GM20431 (cell line): ENCODE data around the gene TUBB2A.
"Not testable (repeated sequence)": the region's sequence is repeated elsewhere in the genome, so short reads cannot be mapped to it uniquely, and the experiment has no call there.

Experiments
- in situ Hi-C: fragments of 300-500 bp; cut with MseI, MboI; formaldehyde crosslinking; loops from one replicate; pipeline ENCODE4 v1.15.0; 2020; ENCODE audit warnings: low sequenced_read_pairs; ENCODE audit not compliant: unreplicated experiment

TUBB2A gene

DNA sequence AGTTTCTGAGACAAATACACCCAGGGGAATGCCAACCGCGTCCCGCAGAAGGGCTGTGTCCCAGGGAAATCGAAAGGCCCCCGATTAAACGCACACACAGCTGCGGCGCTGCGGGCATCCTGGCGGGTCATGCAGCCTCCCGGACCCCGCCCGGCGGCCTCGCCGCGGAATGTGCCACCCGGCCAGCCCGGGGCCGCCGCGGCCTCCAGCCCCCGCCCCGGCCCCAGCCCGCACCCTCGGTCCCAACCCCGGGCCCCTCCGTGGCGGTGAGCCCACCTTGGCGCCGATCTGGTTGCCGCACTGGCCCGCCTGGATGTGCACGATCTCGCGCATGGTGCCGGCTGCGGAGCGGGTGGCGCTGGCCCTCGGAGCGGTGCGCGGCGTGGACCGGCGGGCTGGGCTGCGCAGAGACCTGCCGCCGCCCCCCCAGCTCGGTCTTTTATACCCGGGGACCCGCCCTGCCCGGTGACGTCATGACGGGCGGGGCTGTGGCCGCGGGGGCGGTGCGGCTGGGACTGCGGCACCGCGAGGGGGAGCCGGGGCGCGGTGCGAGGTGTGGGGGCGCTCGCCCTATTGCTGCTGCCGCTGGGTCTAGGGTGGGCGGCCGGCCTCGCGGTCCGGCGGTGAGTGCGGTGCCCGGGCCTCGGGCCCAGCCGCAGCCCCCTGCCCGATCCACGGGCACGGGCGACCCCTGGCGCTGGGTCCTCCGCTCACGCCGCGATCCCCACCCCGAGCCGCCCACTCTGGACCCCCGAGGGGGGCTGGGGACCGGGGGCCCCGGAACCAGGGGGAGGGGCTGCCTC is at the start of gene TUBB2A:
TSS of gene TUBB2A (minus strand) at position 414 of the 803 bp plus-strand sequence. CDS start at position 333, 81 bp downstream.
- in situ Hi-C loops, result no loop called here

DNA sequence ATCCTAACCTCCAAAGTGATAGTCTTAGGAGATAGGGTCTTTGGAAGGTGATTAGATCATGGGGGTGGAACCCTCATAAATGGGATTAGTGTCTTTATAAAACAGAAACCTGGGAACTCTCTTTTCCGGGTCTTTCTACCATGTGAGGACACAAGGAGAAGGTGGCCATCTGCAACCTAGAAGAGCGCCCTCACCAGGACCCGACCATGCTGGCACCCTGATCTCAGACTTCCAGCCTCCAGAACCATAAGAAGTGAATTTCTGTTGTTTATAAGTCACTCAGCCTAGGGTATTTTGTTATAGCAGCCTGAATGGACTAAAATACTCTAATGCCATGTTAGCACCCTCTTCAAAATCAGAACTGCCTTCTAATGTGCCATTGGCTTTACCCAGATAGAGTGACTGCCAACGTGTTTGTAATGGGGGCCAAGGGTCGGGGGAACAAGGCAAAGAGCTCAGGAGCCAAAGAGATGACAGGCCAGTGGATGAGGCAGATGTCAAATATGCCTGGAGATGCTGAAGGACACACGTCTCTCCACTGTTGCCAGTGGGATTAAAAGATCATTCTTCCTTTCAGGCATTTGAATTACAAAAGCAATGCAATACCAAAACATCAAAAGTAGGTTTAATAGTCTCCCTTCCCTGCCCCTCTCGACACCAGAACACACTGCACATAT is 49.1 kb upstream of the TUBB2A start:
- in situ Hi-C loops, result no loop called here

DNA sequence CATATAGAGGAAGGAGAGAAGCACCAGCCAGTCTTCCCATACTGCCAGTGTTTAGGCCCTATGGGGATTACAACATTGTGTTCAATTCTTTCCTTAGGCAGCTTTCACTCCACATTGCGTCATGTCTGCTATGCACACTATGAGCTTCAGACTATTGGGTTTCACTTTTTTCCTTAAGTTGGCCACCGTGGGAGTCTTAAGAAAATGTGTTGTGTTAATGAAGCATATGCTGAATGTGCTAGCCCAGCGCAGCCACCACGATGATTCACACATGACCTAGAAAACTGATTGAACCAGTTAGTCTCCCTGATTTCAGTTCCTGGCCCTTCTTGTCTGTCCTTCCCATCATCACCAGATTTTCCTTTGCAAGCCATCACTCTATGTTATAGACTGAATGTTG is 48.6 kb upstream of the TUBB2A start:
- in situ Hi-C loops, result no loop called here

DNA sequence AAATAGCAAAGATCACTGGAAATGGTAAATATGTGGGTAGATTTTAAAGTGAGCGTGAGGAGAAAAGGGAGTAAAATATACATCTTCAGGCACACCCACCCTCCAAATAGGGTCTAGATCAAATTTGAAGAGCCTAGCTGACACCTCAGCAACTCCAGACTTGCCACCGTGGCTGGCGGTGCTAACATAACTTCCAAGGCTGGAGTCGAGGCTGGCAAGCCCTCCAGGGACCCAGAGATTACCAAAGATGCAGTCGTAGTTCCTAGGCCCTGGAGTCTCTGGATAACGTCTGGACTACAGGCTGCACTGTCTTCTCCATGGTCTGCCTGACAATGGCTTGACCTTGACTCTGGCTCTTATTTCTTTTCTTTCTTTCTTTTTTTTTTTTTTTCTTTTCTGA is 47.6 kb upstream of the TUBB2A start:
- in situ Hi-C loops, result no loop called here

DNA sequence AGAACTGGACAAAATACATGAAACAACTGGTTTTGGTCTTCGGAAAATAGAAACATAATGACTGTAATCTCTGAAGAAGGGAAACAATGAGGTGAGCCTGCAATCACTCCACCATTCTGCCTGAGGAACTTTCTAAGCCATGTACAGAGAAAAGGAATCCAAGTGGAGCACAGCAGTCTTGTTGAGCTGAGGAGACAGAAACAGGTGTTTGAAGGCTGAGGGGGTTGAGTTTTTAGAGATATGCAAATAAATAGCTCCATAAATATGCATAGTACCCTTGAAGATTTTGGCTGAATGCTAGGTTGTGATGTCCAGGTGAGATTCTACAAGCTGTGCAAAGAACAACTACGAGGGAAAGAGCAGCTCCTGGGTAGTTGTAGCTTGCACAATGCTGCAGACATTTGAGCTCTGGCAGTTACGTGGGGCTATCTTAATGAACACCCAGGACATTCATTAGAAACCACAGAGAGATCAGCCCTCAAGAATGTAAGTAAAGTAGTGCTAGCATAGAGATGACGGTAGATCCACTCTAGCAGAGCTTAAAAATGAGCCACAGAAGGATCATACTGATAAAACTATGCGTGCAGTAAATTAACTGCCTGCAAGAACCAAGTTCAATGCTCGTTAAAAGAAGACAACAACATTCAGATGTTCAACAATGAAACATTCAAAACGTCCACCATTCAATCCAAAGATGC is 45.8 kb upstream of the TUBB2A start:
- in situ Hi-C loops, result no loop called here

DNA sequence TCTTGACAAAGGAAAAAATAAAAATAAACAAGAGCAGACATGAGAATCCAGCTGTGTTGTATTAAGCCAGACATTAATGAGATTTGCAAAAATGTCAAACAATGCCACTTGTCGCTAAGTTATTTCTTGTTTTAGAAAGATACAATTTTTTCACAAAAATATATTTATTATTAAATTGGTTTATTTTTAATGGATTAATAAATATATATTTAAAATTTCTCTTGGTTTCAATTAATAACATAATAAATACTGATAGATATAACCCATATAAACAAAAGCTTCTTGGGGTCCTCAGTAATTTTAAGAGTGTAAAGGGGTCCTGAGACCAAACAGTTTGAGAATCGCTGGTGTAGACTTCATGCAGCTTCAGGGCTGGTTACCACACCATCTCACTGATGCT is 44.0 kb upstream of the TUBB2A start:
- in situ Hi-C loops, result no loop called here

DNA sequence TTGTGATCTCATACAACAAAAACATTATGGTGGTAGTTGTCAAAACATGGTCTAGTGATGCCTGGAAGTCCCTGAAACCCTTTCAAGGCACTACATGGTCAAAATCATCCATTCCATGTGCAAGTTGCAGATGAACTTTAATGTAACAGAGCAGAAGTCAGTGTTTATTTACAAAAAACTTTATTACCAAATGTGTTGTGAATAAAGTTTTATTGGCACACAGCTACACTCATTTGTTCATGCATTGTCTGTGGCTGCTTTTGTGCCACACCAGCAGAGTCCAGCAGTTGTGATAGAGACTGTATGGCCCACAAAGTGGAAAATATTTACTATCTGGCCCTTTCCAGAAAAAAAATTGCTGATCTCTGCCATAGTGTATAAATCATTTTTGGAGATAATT is 43.3 kb upstream of the TUBB2A start:
- in situ Hi-C loops, result no loop called here

DNA sequence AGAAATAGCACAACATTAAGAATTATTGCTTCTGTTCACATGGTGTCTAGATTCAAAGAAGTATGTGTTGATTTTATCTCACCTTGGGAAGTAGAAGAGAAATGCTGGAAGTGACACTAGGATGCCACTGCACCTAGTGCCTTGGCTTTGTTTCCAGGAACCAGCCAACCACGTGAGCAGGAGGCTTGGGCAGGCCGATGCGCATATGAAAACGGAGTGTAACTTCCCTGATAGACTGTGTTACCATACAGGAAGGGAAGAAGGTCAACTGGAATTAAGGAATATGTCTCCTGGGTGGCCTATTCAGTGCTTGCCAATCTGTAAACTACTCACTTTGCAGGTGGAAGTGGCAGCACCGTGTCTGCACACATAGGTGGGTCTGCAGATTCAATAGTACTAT is 42.0 kb upstream of the TUBB2A start:
- in situ Hi-C loops, result no loop called here

DNA sequence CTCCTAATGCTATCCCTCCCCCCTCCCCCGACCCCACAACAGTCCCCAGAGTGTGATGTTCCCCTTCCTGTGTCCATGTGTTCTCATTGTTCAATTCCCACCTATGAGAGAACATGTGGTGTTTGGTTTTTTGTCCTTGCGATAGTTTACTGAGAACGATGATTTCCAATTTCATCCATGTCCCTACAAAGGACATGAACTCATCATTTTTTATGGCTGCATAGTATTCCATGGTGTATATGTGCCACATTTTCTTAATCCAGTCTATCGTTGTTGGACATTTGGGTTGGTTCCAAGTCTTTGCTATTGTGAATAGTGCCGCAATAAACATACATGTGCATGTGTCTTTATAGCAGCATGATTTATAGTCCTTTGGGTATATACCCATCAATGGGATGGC is 40.4 kb upstream of the TUBB2A start:
- in situ Hi-C loops, result not testable (repeated sequence)

DNA sequence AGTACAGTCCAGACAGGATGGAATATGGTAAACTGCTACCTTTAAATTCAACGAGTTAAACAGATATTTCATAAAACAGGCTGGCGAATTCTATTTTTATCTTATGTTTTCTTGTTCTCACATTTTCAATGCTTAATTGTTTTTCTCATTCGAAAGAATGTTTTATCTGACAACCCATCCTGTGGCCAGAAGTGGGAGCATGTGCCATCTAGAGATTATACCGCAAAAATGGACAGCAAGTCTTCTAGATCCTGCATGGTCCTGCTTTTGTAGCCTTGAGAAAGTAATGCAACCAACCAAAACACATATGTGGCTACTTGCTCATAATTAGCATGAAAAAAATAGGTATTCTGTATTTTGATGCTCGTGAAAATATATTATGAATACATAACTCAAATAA is 39.4 kb upstream of the TUBB2A start:
- in situ Hi-C loops, result no loop called here

DNA sequence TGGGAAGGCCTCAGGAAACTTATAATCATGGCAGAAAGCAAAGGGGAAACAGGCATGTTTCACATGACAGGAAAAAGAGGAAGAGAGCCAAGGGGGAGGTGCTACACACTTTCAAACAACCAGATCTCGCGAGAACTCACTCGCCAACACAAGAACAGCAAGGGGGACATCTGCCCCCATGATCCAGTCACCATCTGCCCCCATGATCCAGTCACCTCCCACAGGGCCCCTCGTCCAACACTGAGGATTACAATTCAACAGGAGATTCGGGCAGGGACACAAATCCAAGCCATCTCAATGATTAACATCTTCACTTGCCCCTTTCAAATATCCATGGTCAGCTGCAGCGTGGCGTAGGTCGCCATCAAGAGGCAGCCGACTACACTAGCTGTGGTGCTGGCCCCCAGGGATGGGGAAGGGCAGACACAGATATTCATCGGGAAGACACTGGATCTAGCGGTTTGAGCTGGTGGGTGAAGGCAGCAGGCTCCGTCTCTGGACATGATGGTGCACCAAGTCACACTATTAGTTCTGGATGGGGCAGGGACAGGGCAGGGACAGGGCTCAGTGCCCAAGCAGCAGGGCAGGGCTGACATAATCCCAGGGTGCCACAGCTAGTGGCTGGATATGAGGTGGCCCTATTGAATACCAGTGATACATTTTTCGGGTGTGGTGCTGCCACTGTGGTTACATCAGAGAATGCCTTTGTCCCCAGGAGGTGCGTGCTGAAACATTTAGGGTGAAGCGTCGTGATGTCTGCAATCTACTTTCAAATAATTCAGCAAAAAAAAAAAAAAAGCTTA is 38.6 kb upstream of the TUBB2A start:
- in situ Hi-C loops, result no loop called here

DNA sequence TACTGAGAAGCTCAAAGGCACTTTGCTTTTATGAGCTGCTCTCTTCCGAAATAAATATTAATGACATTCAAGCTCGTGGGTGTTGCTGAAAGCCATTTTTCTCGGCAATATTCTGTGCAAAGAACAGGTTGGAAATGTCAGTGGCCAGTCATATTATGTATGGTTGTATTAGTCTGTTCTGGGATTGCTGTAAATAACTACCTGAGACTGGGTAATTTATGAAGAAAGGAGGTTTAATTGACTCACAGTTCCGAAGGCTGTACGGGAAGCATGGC is 38.0 kb upstream of the TUBB2A start:
- in situ Hi-C loops, result no loop called here

DNA sequence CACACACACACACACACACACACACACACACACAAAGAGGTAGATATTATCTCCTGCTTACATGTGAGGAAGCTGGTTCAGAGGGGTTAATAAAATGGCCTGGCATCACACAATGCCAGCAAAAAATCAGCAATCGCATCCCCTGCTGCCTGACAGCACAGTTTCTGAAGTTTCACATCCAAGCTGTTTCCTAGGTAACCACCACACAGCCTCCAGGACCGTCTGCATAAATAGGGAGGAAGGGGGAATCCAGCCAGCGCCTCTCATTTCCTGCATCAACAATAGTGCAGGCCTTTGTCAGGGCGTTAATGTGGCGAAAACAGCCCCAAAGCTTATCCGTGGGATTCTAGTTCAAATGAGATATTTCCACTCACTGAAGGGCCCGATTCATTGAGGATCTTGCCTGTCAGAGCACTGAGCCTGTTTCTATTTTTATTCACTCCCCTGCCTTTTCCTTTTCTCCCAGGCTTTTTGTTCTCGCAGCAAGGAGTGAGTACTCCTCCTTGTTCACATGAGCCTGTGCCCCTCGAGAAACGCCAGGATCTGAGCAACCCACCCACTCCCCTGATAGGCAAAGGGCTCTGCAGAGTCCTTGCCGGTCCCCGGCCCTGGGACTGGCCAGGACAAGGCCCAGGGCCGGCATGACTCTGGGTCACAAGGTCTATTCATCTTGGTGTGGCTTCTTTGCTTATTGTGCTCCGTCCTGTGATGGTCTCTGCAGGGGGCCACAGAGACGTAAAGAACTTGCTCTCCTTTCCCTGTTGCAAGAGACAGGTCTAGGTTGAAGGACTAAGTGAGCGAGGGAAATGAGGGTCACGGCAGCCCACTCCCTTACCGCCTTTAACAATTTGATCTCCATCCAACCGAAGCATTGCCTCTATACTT is 37.4 kb upstream of the TUBB2A start:
- in situ Hi-C loops, result no loop called here

DNA sequence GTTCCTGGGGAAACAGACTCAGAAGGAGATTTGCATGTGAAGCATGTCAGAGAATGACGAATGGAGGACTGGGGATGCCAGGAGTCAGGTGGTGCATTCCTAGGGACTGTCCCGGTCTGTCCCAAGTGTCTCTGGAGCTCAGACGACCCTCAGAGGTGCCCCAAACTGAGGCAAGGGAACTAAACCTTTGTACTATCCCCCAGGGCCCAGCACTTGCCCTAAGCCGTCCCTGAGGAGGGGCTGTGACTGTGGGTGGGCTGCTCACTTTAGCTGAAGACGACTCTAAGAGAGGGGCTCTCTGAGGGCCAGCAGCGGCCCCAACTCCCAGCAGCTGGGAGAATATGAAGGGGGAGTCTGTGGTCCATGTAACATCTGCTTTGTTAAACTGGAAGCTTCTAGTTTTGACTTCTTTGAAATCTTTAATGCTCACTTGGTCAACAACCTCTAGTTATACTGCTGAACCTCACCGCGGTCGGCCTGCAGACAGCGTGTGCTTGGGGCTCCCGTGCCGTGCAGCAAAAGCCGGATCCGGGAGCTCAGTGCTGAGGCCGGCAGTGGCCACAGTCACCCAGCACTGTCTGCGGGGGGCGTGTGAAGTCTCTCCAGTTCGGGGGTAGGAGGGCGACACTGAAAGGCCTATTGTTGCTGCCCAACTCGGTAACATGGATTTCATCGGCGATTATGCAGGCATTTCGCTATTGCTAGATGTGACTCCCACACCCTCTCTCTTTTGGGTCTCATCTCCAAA is 35.9 kb upstream of the TUBB2A start:
- in situ Hi-C loops, result no loop called here

DNA sequence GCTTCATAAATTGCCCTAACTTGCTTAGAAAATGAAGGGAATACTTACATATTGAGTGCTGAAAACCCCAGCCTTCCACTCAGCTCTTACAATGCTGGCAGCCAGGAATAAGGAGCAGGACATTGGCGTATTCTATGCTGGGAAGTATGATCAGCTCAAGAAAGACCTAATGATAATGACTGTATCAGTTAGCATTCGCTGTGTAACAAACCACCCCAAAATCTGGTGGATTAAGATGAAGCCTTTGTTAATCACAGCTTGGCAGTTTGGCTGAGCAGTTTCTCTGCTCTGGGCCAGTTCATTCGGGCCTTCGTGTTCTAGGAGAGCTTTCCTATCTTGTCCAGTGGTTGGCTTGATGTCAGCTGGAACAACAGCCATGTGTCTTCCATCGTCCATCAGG is 33.4 kb upstream of the TUBB2A start:
- in situ Hi-C loops, result no loop called here

DNA sequence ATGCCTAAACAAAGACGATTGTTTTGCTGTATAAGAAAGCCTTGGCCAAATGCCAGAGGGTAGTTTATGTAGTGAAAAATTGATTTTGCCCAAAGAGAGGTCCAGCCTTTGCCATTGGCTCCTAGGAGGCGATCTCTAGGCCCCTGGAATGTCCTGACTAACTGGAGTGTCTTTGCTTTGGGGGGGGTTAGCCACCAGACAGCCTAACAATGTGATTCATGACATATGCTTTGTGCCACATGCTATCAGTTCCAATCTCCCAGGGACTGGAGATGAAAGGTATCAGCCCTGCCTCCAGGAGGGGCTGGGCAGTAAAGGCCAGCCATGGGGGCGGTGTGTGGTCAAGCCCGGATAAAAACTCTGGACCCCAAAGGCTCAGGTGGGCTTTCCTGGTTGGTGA is 32.7 kb upstream of the TUBB2A start:
- in situ Hi-C loops, result no loop called here

DNA sequence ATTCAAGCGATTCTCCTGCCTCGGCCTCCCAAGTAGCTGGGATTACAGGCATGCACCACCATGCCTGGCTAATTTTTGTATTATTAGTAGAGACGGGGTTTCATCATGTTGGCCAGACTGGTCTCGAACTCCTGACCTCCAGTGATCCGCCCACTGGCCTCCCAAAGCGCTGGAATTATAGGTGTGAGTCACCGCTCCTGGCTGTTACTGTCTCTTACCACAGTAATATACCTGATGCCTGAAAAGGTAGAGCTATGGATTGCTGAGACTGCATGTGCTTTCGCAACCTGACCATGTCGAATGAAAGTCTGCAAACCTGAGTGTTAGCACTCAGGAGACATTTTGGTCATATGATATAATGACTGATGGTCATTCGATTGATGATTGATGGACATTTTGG is 31.8 kb upstream of the TUBB2A start:
- in situ Hi-C loops, result not testable (repeated sequence)

DNA sequence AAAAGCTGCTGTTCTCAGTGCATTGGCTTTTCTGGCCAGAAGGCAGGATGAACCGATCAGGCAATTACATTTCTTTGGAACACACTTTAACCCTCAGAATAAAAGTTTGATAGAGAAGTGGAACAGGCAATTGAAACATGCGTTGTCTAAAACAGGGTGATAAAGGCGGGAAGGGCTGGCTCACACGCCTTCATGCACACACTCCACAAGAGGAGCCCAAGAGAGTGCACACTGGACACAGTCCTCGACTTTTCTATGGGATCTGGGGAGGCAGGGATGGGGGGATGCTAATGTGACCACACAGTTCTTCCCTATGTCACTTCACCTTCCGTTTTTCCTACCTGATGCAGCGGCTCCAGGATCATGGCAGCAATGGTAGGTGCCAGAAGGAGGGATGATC is 30.9 kb upstream of the TUBB2A start:
- in situ Hi-C loops, result no loop called here

DNA sequence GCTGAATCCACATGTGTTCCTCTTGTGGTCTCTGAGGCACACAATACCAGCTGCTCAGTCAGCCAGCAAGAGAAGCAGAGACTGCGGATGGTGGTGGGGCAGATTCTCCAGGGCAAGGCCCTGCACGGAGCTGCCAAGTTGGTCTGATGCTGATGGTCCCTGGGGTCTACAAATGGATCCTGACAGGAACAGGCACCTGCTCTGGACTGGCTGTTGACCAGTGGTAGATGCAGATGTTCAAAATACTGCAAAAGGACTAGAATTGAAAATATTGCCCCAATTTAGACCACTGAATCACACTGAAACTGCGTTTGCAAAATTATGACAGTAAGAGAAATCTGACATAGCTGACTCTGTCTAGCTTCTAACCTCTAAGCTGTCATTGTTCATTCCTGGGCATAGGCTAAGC is 29.6 kb upstream of the TUBB2A start:
- in situ Hi-C loops, result no loop called here
